ENCODE results near the gene ULK4. TPM values are rescaled to one million over a fixed set of nuclear protein-coding genes. Genes with fewer than 3 reads are reported as not detected.
"Not testable (repeated sequence)": the region's sequence is repeated elsewhere in the genome, so short reads cannot be mapped to it uniquely, and the experiment has no call there.

The ULK4 gene
- total RNA-seq, 4 donors from 2014 or later = 13.3 to 23.4 (median 17.9) TPM

GRCh38 chr3:41794748-41795589, 166.9 kb downstream of the ULK4 start:
- no peak overlapping the region for H3K4me3 ChIP-seq
- no peaks in the 10 kb centered on the region for H3K36me3 ChIP-seq
- no peak overlapping the region for H3K27ac ChIP-seq
- WGBS, 2 donors = 70 to 73% methylated on average over 5 of the region's 5 CpGs
- TF ChIP-seq EP300 (IDR thresholded peaks at IDR 0.05) = no peak
- TF ChIP-seq CTCF (IDR thresholded peaks at IDR 0.05) = no peak
- TF ChIP-seq POLR2A (IDR thresholded peaks at IDR 0.05) = no peak
- no peak for DNase-seq (ENCODE audit: low spot score in 2 of 2)
- H3K9me3 ChIP-seq = no peaks in the 10 kb centered on the region
- H3K27me3 ChIP-seq = no peaks in the 10 kb centered on the region
- no peaks in the 10 kb centered on the region for H3K4me1 ChIP-seq

- Histone ChIP-seq H3K27me3 (no peaks in the 10 kb centered on the region), H3K4me1 (peaks cover 0 to 8% (median 0%) of the 10 kb centered on the region in 4 donors), H3K4me3 (no peak overlapping the region), H3K9me3 (no peaks in the 10 kb centered on the region), H3K27ac (no peak overlapping the region), H3K36me3 (no peaks in the 10 kb centered on the region)
- WGBS, 2 donors = 78 to 84% methylated on average over 7 of the region's 7 CpGs
- TF ChIP-seq CTCF (IDR thresholded peaks at IDR 0.05) = no peak
- TF ChIP-seq POLR2A (IDR thresholded peaks at IDR 0.05) = no peak
- TF ChIP-seq EP300 (IDR thresholded peaks at IDR 0.05) = no peak
- DNase-seq (ENCODE audit: low spot score in 2 of 2) = no peak
Measured at GRCh38 chr3:41792806-41793205, 169.1 kb downstream of the ULK4 start.

GRCh38 chr3:41769106-41769505, 192.8 kb downstream of the ULK4 start:
- no peak overlapping the region for H3K27ac ChIP-seq
- no peaks in the 10 kb centered on the region for H3K9me3 ChIP-seq
- TF ChIP-seq POLR2A (IDR thresholded peaks at IDR 0.05) (no peak), CTCF (IDR thresholded peaks at IDR 0.05) (no peak), EP300 (IDR thresholded peaks at IDR 0.05) (no peak)
- H3K27me3 ChIP-seq = no peaks in the 10 kb centered on the region
- H3K4me1 ChIP-seq = no peaks in the 10 kb centered on the region
- no peak overlapping the region for H3K4me3 ChIP-seq
- DNase-seq (ENCODE audit: low spot score in 2 of 2) = no peak
- WGBS, 2 donors = 64 to 72% methylated on average over 2 of the region's 2 CpGs
- H3K36me3 ChIP-seq = no peaks in the 10 kb centered on the region

GRCh38 chr3:41768363-41768762, 193.5 kb downstream of the ULK4 start:
- H3K36me3 ChIP-seq = no peaks in the 10 kb centered on the region
- H3K4me1 ChIP-seq = no peaks in the 10 kb centered on the region
- no peak overlapping the region for H3K27ac ChIP-seq
- WGBS, 2 donors = 75 to 77% methylated on average over 1 of the region's 1 CpG
- TF ChIP-seq CTCF (IDR thresholded peaks at IDR 0.05) (no peak), EP300 (IDR thresholded peaks at IDR 0.05) (no peak), POLR2A (IDR thresholded peaks at IDR 0.05) (no peak)
- no peaks in the 10 kb centered on the region for H3K9me3 ChIP-seq
- DNase-seq (ENCODE audit: low spot score in 2 of 2) = no peak
- H3K27me3 ChIP-seq = no peaks in the 10 kb centered on the region
- H3K4me3 ChIP-seq = no peak overlapping the region

GRCh38 chr3:41762867-41763266, 199.0 kb downstream of the ULK4 start:
- 94 to 95% methylated on average over 7 of the region's 7 CpGs for WGBS, 2 donors
- DNase-seq (ENCODE audit: low spot score in 2 of 2); H3K4me3 ChIP-seq; H3K9me3 ChIP-seq; H3K27ac ChIP-seq; H3K36me3 ChIP-seq; H3K4me1 ChIP-seq; H3K27me3 ChIP-seq: not testable (repeated sequence)

Data from tibial nerve (tissue), 4 donors.